HG02678 (cell line): Measurements from ENCODE around the gene SERF2.

Source experiments
- ATAC-seq: cut with Tn5 transposase; IDR thresholded peaks from one replicate; pipeline ENCODE4 v1.9.1; 2021; ENCODE audit warnings: mild to moderate bottlenecking, moderate library complexity; ENCODE audit not compliant: unreplicated experiment

SERF2 gene

DNA sequence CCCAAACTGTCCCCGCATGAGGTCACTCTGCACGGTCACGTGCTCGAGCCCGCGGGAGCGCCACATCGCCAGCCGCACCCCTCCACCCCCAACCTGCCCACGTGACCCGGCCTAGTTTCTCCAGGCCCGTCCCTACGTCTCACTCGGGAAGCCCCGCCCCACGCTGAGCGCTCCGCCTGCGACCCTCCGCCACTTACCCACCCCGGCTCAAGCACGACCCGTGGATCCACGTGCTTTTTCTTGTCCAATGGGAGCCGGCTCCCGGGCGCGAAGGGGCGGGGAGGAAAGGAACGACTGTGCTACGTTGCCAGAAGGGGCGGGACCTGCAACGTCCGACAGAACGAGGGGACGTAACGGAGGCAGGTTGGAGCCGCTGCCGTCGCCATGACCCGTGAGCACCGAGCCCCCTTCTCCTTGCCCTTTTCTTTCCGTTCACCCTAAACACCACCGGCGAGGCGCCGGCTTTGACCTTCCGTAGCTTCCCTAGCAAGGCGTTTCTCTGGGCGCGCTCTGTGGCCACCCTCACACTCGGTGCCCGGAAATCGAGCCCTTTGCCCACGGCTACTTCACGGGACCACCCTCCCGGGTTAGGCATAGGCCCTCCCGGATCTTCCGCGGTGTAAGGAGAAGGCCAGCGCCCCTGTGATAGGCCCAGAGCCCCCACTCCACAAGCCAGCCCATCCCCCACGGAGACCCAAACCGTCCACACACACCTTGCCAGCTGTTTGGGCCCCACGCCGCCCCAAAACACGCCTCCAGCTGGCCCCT, at the start of gene SERF2:
Gene SERF2, plus strand, starts transcription at position 328 of the 768 bp plus-strand sequence. Its CDS starts 57 bp downstream, at position 385.
- peak; percentile 89 for ATAC-seq

DNA sequence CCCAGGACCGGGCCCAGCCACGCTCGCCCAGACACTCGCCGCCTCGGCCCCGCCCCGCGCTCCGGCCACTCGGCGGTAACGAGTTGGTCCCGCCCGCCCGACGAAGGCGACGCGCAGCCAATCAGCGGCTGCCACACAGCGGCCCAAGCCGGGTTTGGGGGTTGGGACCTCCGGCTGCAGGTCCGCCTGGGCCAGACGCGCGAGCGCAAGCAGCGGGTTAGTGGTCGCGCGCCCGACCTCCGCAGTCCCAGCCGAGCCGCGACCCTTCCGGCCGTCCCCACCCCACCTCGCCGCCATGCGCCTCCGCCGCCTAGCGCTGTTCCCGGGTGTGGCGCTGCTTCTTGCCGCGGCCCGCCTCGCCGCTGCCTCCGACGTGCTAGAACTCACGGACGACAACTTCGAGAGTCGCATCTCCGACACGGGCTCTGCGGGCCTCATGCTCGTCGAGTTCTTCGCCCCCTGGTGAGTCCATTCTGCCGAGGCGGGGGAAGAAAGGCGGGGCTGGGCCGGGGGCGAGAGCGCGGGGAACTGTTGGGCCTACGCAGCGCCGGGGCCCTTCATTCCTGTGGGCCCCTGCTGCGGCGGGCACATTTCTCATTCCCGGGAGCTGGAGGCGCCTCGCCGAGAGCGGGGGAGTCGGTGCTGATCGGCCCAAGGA, 45.7 kb upstream of the SERF2 start, which contains the start of gene PDIA3:
Gene PDIA3, plus strand, starts transcription at position 194 of the 658 bp plus-strand sequence. Its CDS starts 102 bp downstream, at position 296.
- peak; percentile 80 for ATAC-seq

DNA sequence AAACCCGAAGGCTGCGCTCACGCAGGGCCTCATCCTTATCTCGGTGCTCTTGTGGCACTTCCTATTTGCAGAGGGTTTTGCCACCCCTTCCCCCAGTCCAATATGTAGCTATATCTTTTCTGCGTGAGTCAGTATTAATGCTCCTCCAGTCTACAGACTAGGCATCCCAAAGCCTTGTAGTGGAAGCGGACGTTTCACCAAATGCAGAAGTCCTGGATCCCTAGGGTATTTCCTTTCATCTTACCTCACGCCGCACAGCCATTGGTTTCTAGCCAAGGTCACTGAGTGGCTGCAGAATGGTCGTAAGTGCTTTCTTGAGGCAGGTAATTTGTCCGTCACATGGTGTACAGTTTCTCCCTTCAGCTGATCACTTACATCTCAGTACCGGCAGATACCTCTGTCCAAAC, 45.2 kb upstream of the SERF2 start:
- peak; percentile 21 for ATAC-seq

DNA sequence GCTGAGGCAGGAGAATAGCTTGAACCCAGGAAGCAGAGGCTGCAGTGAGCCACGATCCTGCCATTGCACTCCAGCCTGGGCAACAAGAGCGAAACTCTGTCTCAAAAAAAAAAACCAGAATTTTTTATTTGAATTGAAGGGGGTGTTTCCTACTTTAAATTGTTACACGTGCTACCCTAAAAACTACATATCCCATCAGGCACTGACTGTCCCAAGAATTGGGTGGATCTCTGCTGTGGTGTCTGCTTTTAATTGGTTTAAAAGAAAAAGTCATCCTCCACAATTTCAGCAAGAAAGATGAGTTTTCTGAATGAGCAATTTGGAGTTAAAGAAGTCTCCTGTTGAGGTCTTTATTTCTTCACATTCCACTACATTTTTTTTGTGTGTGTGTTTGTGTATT, 43.7 kb upstream of the SERF2 start:
- ATAC-seq: no peak

DNA sequence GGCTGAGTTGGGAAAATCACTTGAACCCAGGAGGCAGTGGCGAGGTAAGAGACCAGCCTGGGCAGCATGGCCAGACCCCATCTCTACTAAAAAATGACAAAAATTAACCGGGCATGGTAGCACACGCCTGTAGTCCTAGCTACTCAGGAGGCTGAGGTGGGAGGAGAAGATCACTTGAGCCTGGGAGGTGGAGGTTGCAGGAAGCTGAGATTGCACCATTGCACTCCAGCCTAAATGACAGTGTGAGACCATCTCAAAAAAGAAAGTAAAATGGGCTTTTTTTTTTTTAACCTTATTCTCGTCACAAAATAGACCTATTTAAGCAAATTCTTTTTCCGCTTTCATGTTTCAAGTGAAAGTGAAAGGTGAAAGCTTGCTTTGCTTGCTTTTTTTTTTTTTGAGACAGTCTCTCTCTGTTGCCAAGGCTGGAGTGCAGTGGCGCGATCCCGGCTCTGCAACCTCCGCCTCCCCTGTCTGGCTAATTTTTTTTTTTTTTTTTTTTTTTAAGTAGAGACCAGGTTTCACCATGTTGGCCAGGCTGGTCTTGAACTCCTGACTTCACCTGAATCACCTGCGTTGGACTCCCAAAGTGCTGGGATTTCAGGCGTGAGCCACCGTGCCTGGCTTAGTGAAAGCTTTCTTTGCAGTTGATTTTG, 42.3 kb upstream of the SERF2 start:
- peak; percentile 32 for ATAC-seq

DNA sequence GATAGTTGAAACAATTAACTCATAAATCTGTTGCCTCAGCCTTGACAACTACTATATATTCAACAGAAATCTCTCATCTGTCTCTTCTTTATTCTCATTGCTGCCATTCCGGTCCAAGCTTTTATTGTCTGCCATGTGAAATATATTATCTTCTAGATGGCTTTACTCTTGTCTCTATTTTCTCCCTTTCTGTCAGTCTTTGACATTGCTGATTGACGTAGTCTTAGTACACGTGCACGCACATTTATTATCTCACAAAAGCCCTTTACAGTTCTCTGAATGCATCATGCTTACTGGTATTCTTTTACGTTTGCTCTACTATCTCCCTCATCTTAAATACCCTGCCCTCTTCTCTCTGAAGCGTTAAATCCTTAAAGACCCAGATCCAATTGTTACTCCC, 40.2 kb upstream of the SERF2 start:
- ATAC-seq: no peak

DNA sequence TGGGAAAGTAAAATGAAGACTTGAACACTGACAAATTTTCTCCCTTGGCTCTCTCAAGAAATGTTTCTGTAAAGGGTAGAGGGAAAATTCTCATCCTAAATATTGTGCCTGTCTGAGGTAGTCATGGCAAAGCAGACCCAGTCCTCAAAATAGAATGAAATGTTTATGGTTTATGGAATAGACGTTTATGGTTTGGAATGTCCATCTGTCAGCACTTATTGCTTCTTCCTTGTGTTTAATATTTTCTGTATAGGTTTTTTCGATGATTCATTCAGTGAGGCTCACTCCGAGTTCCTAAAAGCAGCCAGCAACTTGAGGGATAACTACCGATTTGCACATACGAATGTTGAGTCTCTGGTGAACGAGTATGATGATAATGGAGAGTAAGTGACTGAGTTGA, 29.3 kb upstream of the SERF2 start:
- ATAC-seq: no peak

DNA sequence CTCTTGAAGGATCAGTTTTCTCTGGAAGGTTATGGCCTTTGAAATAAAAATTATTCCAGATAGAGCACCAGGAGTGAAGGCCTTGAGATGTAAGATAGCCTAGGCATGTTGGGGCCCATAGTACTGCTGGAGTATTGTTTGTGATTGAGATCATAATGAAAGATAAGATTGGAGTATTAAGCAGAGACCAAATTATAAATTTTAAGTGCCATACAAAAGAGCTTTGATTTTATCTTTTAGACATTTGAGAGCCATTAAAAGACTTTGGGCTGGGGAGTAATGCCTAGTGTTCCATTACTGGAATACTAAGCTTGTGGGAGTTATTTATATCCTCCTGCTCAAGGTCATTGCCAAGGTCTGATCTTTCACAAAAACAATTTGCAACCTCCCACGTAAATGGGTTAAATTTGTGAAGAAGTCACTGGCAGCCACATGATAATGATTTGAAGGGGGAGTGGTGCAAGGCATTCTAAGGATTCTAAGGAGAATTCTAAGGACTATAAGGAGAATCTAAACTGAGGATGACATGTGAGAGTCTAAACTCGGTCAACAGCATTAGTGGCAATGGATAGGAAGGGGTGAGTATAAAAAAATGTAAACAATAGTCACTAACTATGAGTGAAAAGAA, 28.2 kb upstream of the SERF2 start:
- no peak for ATAC-seq

DNA sequence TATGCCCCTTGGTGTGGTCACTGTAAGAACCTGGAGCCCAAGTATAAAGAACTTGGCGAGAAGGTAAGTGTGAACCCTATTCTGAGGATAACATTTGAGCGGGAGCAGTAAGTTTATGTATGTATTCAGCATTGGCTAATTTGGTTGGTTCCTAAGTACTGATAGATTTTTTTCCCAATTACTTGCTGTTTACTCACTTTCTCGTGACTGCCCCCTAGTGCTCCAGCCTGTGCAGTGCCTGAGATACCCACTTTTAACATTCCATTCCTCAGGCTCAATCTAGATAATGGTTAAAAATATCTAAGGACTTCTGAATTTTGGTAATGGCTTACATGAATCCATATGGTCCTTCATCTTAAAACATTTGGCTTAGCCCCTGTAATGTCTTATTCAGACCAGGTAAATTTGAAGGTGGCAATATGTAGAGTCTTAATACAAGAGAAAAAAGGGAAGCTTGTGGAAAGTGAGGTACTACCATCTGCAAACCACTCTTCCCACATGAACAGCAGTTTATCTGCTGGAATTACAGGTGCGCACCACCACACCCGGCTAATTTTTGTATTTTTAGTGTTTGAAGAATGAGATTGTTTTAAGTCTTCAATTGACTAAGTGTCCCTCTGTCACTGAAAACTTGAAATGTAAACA, 22.4 kb upstream of the SERF2 start:
- no peak for ATAC-seq

DNA sequence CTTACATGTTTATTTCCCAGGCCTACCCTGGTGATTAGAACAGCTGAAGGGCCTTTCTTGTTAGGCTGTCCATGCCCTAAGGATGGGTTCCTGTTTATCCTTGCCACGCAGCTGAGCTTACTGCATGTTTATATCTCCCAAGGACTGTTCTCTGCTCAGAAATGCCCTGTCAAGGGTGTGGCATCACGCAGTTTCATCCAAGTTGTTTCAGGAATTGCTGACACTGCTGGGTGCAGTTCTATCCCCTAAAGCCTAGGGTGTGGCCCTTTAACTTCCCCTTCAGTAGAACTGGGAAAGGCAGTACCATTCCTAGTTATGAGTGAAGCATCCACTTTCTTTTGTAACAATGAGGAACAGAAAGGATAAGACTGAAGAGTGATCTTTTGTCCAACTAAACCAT, 20.3 kb upstream of the SERF2 start:
- no peak for ATAC-seq

DNA sequence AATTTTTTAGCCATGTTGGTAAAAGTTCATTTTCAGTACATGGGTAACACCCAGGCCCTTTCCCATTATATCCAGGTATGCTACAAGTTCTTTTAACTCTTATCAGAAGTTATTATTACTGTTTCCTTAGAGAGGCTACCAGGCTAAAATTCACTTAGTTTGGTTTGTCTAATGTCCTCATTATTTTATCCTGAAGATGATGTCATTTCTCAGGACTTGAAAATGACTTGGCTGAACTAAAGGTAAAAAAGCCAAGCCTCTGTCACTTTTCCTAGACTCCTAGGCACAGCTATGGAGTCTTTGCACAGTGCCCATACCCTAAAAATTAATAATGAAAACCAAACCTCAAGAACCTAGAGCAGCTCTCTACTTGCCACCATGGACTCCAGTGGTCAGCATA, 19.5 kb upstream of the SERF2 start:
- ATAC-seq: no peak

DNA sequence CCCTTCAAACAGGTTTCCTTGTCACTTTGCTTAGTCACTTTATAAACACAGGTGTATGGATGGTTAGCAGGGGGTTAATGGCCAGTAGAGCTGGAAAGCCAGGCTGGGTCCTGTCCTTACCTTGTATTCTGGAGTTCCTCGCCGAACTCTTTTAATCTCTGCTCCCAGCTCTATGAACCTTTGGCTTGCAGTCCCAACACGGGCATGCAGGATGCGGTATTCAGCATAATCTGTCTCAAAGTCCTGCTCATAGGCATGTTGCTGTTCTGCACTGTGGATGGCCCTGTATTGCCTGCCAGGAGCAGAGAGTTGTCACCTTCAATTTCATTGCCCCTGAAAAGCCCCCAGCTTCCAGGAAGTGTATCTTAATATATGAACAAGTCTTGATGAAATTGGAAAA, 18.1 kb upstream of the SERF2 start:
- ATAC-seq: no peak

DNA sequence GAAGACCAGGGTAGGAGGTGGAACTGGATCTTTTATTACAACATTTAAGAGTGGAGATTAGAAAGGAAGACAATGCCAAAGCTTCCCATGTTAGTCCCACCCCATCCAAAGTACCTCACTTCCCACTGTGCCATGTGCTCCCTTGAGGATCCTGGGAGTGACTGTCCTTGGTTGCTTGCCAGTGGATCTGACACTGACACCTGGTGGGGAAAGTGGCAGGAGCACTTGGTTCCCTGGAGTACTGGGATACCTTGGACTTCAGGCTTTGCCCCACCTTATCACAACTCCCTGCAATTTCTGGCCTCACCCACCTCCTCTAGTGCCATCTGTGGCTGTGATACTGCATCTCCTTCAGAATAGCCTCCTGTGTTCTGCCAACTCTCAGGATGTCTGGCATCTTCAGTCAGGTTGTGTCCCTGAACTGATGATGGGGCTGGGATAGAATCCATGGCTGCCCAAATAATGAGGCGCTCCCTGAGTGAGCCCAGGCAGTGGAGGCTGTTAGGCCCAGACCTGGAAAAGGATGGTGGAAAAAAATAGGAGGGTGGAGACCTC, 16.6 kb upstream of the SERF2 start:
- ATAC-seq: no peak

DNA sequence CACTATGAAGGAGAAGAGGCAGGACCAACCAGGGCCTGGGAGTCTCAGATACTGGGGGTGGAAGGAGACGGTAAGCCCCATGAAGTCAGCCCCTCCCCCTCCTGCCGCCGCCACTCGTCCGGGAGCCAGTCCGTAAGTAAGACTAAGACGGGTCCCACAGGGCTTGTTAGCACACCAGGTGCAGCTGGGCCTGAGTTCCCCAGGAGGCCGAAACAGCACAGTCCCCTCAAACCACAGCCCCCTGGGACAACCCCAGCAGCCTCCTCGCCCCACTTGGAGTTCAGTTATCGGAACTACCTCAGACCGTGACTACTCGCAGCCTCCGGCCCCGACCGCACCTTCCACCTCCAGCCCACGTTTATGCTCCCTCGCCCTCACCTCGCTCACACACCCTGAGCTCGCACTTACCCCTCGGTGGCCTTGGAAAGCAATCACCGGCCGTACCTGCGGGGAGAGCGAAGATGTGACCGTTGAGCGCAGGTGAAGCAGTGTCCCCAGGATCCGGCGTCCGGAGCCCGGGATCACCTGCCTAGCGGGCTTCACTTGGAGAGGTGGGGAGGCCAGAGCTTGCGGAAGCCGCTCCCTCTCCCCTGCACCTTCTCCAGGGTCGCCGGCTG, 15.9 kb upstream of the SERF2 start:
- peak; percentile 73 for ATAC-seq

DNA sequence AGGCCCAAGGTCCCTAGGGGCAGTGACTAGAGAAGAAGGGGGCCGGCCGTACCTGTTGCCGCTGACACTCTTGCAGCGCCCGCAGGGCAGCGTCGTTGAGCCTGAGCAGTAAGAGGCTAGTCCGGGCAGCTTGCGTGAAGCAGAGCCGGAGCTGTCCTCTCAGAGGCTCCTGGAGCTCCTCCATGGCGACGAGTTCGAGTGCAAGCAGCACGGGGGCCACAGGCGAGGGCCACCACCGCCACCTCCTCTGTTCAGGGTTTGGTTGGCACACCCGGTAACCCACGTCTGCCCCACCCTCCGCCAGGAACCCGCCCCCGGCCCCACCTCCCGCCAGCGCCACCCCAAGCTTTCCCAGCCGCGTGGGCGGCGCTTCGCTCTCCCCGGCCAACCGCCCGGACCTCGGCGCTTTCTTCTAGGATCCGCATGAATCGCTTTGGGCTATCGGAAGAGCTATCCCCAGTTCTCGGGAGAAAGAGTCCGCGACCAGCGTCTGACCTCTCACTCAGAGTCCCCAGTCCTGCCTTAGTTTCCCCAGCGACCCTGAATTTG, 15.3 kb upstream of the SERF2 start, which contains the start of gene ELL3:
Gene ELL3, minus strand, starts transcription at position 249 of the 549 bp plus-strand sequence. Its CDS starts 65 bp downstream, at position 184.
- peak; percentile 37 for ATAC-seq

DNA sequence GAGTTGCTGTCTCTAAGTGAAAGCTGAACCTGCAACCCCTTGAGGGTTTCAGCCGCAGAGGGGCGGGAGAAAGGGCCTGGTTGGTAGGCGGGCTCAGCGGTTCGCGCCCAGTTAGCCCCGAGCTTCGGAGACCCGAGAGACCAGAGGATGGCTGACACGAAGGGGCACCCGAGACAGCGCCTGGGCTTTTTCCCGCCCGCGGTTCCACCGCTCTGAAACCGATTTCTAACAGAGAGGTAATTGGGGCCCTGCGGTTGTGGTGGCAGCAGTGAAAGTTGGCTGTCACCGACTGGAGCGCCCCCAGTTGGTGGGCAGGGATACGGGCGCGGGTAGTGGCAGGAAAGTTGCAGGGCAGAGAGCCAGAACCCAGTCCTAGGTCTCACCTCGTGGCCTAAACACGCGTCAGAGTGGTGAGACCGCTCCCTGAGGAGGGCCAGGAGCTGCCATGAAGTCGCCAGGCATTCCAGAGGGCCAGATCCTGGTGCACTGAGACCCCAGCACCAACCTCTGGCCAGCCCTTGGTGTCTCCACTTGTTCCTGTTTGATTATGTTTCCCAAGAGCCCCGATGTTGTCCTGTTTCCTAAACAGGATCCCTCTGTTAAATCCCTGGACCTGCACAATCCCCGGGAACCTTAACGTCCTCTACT, 14.7 kb upstream of the SERF2 start:
- peak; percentile 55 for ATAC-seq

DNA sequence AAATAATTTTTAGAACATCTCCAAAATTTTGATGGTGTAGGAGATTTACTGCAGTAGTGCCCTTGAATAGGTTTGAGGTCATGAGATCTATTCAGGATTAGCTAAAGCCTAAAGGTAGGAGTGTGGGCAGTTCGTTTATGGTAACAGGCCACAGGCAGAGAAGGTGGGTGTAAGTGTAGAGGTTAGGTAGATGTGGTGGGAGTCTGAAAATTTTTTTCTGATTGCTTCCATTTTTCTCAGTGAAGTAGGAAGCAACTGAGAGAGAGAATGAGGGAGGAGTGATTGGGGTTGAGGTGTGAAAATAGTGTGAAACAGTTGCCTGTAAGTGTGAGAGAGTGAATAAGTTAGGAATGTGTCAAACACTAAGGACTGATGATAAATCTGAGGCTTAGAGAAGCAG, 13.1 kb upstream of the SERF2 start:
- ATAC-seq: no peak

DNA sequence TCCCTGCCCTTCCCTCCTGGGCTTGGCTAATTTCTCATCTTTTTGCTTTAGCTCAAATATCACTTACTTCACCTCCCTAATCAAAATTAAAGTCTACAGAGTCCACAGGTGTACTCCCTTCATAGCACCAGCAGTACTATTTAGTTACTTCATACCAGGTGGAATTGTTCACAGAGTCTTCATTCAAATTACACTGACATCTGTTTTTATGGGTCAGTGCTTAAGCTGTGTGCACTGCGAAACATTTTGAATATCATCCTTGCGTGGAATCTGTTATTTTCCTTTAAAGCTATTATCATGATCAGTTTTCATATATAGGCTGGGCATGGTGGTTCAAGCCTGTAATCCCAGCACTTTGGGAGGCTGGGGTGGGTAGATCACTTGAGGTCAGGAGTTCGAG, 2.7 kb upstream of the SERF2 start:
- ATAC-seq: no peak

DNA sequence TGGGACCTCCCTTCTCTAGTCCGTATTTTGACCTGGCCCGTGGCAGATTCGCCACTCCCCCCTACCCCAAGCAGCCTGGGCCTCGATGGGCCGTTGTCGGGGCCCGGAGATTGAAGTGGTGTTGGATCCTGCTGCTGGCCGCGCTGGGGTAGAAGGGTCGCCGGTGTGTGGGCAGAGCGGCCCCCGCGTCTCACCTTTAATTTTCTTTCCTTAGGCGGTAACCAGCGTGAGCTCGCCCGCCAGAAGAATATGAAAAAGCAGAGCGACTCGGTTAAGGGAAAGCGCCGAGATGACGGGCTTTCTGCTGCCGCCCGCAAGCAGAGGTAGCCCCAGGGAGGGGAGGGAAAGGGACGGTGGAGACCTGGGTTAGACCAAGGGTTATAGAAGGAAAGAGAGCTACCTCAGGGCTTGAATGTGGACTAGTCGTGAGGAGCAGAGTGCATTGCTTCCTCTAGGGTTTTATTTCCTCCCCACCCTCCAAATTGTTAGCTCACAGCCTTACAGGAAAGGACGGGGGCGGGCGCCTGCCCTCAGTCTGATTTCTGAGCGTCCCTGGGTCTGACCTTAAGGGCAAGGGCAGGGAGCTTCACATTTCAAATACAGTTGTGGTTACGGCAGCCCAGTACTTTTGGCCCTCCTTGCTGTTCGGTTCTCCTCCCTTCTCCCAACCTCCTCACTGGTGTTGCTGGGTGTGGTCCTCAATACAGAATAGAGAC, 799 bp downstream of the SERF2 start:
- no peak for ATAC-seq
